HCT116 (cell line): ENCODE measurements around the gene HIPK2. TPM values are rescaled to one million over a fixed set of nuclear protein-coding genes. Genes with fewer than 3 reads are reported as not detected.

Experiments used
- ATAC-seq: fragments of 200-7000 bp; cut with Tn5 transposase; 2 replicates; pipeline ENCODE4 v1.9.1; 2020; ENCODE audit warnings: mild to moderate bottlenecking, moderate library complexity
- BruUV-seq: library from RNA; stranded (reverse); fragments of 400-500 nt; replicated peaks from 2 replicates; lab custom pipeline; 2021; lab: Mats Ljungman, UMichigan
- CTCF ChIA-PET: fragments of 300-600 bp; sonication (Branson Sonifier 250); formaldehyde crosslinking; loops from one replicate; lab custom pipeline; 2021; ENCODE audit warnings: antibody characterized with exemption; lab: Charles Lee
- POLR2A ChIA-PET: fragments of 300-600, 350-600 bp; sonication (Branson Sonifier 250); formaldehyde crosslinking; loops from one replicate; lab custom pipeline; 2021; ENCODE audit warnings: antibody characterized with exemption; lab: Charles Lee
- RAD21 ChIA-PET, 2 experiments: fragments of 300-600 bp; sonication (Branson Sonifier 250); formaldehyde crosslinking; loops; one replicate each; lab custom pipeline; 2023; ENCODE audit warnings: low total read pairs in 2 of 2; ENCODE audit not compliant: uncharacterized antibody in 2 of 2, unreplicated experiment in 2 of 2, low non-redundant PET in 1 of 2; lab: Charles Lee
- DNase-seq: peaks from one replicate; pipeline ENCODE4 v3.0.0-alpha.2; 2010; ENCODE audit warnings: low read depth, low spot score
- H2AFZ ChIP-seq: fragments of 200-600 bp; shearing (Covaris generic), sonication (generic); 2 replicates; pipeline ENCODE4 v1.6.1; 2017; ENCODE audit warnings: low read depth, mixed run types, mixed read lengths, antibody characterized with exemption, low read length; ENCODE audit not compliant: poor library complexity, severe bottlenecking
- H3K27ac ChIP-seq: 2 replicates; pipeline ENCODE4 v1.5.1; 2012; ENCODE audit warnings: low read depth, low read length
- H3K27me3 ChIP-seq: fragments of 200-600 bp; sonication (generic); 2 replicates; pipeline ENCODE4 v1.6.1; 2016; ENCODE audit warnings: mixed run types, low read length, mixed read lengths; ENCODE audit not compliant: insufficient read depth
- H3K36me3 ChIP-seq, 2 experiments: fragments of 200-500 bp in 1 of 2; fragments of 200-600 bp in 1 of 2; sonication (Bioruptor generic) in 1 of 2; sonication (generic) in 1 of 2; 2 replicates each; pipeline versions ENCODE4 v1.5.1 to v1.6.1; 2014 to 2016; ENCODE audit warnings: low read length in 2 of 2, inconsistent platforms in 1 of 2, mixed read lengths in 1 of 2, mixed run types in 1 of 2; ENCODE audit not compliant: insufficient read depth in 2 of 2, control insufficient read depth in 1 of 2
- H3K4me1 ChIP-seq, 2 experiments: fragments of 200-600 bp in 1 of 2; sonication (generic) in 1 of 2; 2 replicates each; pipeline versions ENCODE4 v1.5.1 to v1.6.1; 2012 to 2017; ENCODE audit warnings: low read length in 2 of 2, inconsistent platforms in 1 of 2, mild to moderate bottlenecking in 1 of 2, mixed read lengths in 1 of 2, mixed run types in 1 of 2, moderate library complexity in 1 of 2; ENCODE audit not compliant: insufficient read depth in 2 of 2, control insufficient read depth in 1 of 2
- H3K4me2 ChIP-seq: fragments of 200-600 bp; sonication (generic); 2 replicates; pipeline ENCODE4 v1.6.1; 2017; ENCODE audit warnings: mixed run types, low read length, mixed read lengths
- H3K4me3 ChIP-seq, 2 experiments: fragments of 200-600 bp in 1 of 2; sonication (generic) in 1 of 2; replicated peaks in 1 of 2; 2 replicates each; pipeline ENCODE4 v1.5.1; 2011 to 2016; ENCODE audit warnings: low read length in 2 of 2, control low read depth in 1 of 2, low read depth in 1 of 2, mild to moderate bottlenecking in 1 of 2, mixed read lengths in 1 of 2, mixed run types in 1 of 2
- H3K79me2 ChIP-seq: fragments of 200-600 bp; sonication (generic); 2 replicates; pipeline ENCODE4 v1.6.1; 2017; ENCODE audit warnings: mild to moderate bottlenecking, mixed run types, low read length, moderate library complexity, mixed read lengths; ENCODE audit not compliant: insufficient read depth
- H3K9ac ChIP-seq: fragments of 200-600 bp; sonication (generic); 2 replicates; pipeline ENCODE4 v1.6.1; 2016; ENCODE audit warnings: low read length, mixed read lengths
- H3K9me2 ChIP-seq: fragments of 200-600 bp; sonication (generic), shearing (Covaris generic); 2 replicates; pipeline ENCODE4 v1.6.1; 2017; ENCODE audit warnings: mixed run types, mild to moderate bottlenecking, moderate library complexity; ENCODE audit not compliant: insufficient read depth
- H3K9me3 ChIP-seq, 2 experiments: fragments of 200-500 bp in 1 of 2; fragments of 200-600 bp in 1 of 2; sonication (Bioruptor generic) in 1 of 2; sonication (generic) in 1 of 2; 2 replicates each; pipeline ENCODE4 v1.6.1; 2014 to 2017; ENCODE audit warnings: low read length in 2 of 2, mixed read lengths in 2 of 2, inconsistent platforms in 1 of 2, low read depth in 1 of 2, mild to moderate bottlenecking in 1 of 2, mixed run types in 1 of 2, moderate library complexity in 1 of 2; ENCODE audit not compliant: control insufficient read depth in 1 of 2, insufficient read depth in 1 of 2
- H4K20me1 ChIP-seq: fragments of 200-600 bp; sonication (generic), shearing (Covaris generic); 2 replicates; pipeline ENCODE4 v1.6.1; 2017; ENCODE audit warnings: mixed run types, mild to moderate bottlenecking, moderate library complexity; ENCODE audit not compliant: insufficient read depth
- CEBPB ChIP-seq: IDR thresholded peaks from 2 replicates; pipeline ENCODE4 v1.6.1; 2012; ENCODE audit warnings: low read depth
- ELF1 ChIP-seq: IDR thresholded peaks from 2 replicates; pipeline ENCODE4 v1.6.1; 2012; ENCODE audit warnings: low read depth, borderline replicate concordance
- EZH2 ChIP-seq: fragments of 200-600 bp; sonication (generic); IDR thresholded peaks from 2 replicates; pipeline ENCODE4 v1.6.1; 2017; ENCODE audit warnings: antibody characterized with exemption, mixed run types
- FOSL1 ChIP-seq: IDR thresholded peaks from 2 replicates; pipeline ENCODE4 v1.6.1; 2012; ENCODE audit warnings: low read depth
- JUND ChIP-seq: IDR thresholded peaks from 2 replicates; pipeline ENCODE4 v1.6.1; 2012
- MAX ChIP-seq: IDR thresholded peaks from 2 replicates; pipeline ENCODE4 v1.6.1; 2012
- POLR2AphosphoS5 ChIP-seq: IDR thresholded peaks from 2 replicates; pipeline ENCODE4 v1.6.1; 2011; ENCODE audit warnings: mild to moderate bottlenecking, low read depth, low read length, moderate library complexity
- SIN3A ChIP-seq: IDR thresholded peaks from 2 replicates; pipeline ENCODE4 v1.6.1; 2012; ENCODE audit warnings: low read depth
- SP1 ChIP-seq: IDR thresholded peaks from 2 replicates; pipeline ENCODE4 v1.6.1; 2012; ENCODE audit warnings: low read depth
- SRF ChIP-seq: IDR thresholded peaks from 2 replicates; pipeline ENCODE4 v1.6.1; 2012; ENCODE audit warnings: low read depth
- TCF7L2 ChIP-seq: IDR thresholded peaks from 2 replicates; pipeline ENCODE4 v1.7.0; 2011; ENCODE audit warnings: borderline replicate concordance, inconsistent platforms; ENCODE audit not compliant: insufficient read depth, insufficient read length; ENCODE audit errors: extremely low read depth
- ZNF274 ChIP-seq: fragments of 200-500 bp; sonication (Bioruptor generic); IDR thresholded peaks from 2 replicates; pipeline ENCODE4 v1.6.1; 2014; ENCODE audit warnings: mild to moderate bottlenecking, low read depth, low read length, inconsistent platforms
- intact Hi-C: fragments of 100-400 bp; cut with micrococcal nuclease; formaldehyde crosslinking; loops from 2 replicates; pipeline ENCODE4 v1.10.0; 2022
- total RNA-seq: library from RNA; stranded (reverse); gene quantifications from one replicate; pipeline ENCODE4 v1.2.1, GENCODE V29; 2021; ENCODE audit not compliant: unreplicated experiment
- TF ChIP-seq, protein P1 (sequence below): IDR thresholded peaks from 2 replicates; pipeline ENCODE4 v1.6.1; 2011; ENCODE audit warnings: mild to moderate bottlenecking, low read length, moderate library complexity; ENCODE audit not compliant: insufficient replicate concordance; ENCODE audit errors: extremely low read depth
- TF ChIP-seq, protein P2 (sequence below): IDR thresholded peaks from 2 replicates; pipeline ENCODE4 v1.6.1; 2012

HIPK2 gene
- total RNA-seq, 1 experiment from 2014 or later, result 49.5 TPM

- Histone ChIP-seq H3K9me2 (no peaks in the 10 kb centered on the region), H3K4me3 (no peak overlapping the region), H3K79me2 (no peaks in the 10 kb centered on the region), H3K9me3 (no peaks in the 10 kb centered on the region), H3K27ac (no peak overlapping the region), H3K4me2 (no peak overlapping the region), H3K9ac (no peak overlapping the region), H3K4me1 (no peaks in the 10 kb centered on the region), H2AFZ (no peak overlapping the region), H3K36me3 (peaks cover 29 to 30% of the 10 kb centered on the region in 2 experiments), H3K27me3 (no peaks in the 10 kb centered on the region), H4K20me1 (no peaks in the 10 kb centered on the region)
- CTCF ChIA-PET, result interaction anchor here (0.8 kb wide), 1 partner anchor 19 kb away, joined by 3 read pairs; no protein-coding TSS in a partner anchor
- POLR2A ChIA-PET, result no interaction called here
- intact Hi-C loops, result no loop called here
- TF ChIP-seq SIN3A (no peak), ZNF274 (no peak), CEBPB (no peak), SRF (no peak), ELF1 (no peak), MAX (no peak)
- TF ChIP-seq, protein P1, sequence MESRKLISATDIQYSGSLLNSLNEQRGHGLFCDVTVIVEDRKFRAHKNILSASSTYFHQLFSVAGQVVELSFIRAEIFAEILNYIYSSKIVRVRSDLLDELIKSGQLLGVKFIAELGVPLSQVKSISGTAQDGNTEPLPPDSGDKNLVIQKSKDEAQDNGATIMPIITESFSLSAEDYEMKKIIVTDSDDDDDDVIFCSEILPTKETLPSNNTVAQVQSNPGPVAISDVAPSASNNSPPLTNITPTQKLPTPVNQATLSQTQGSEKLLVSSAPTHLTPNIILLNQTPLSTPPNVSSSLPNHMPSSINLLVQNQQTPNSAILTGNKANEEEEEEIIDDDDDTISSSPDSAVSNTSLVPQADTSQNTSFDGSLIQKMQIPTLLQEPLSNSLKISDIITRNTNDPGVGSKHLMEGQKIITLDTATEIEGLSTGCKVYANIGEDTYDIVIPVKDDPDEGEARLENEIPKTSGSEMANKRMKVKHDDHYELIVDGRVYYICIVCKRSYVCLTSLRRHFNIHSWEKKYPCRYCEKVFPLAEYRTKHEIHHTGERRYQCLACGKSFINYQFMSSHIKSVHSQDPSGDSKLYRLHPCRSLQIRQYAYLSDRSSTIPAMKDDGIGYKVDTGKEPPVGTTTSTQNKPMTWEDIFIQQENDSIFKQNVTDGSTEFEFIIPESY, result no peak
- DNase-seq (no peak), ATAC-seq (no peak)
- RAD21 ChIA-PET, result no interaction called here
- no TSS peak for BruUV-seq
Measured at GRCh38 chr7:139598642-139599041, 179.2 kb downstream of the HIPK2 start.

DNA sequence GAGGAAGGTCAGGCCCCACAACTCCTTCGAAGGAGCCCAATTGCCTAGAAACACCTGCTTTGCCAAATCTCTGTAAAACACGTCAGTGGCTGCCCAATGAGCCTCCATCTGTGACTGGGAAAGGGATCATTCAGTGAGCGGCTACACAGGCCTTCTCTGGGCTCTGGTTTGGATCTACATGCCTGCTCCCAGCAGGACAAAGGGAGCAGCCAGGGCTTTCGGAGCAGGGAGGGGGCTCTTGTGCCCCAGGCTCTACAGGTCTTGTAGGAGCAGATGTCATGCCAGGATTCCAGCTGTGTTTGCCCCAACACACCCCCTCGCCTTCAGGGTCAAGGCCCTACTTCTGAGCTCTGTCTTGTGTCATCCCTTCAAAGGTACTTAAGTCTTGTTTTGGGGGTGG is 180.8 kb downstream of the HIPK2 start:
- H3K9ac ChIP-seq, result no peak overlapping the region
- no peak overlapping the region for H3K4me3 ChIP-seq
- no peaks in the 10 kb centered on the region for H3K4me1 ChIP-seq
- ATAC-seq, result no peak
- no peaks in the 10 kb centered on the region for H3K9me3 ChIP-seq
- TF ChIP-seq TCF7L2 (no peak), JUND (no peak), FOSL1 (no peak), POLR2AphosphoS5 (no peak), EZH2 (no peak), SP1 (no peak)
- TF ChIP-seq, protein P2, sequence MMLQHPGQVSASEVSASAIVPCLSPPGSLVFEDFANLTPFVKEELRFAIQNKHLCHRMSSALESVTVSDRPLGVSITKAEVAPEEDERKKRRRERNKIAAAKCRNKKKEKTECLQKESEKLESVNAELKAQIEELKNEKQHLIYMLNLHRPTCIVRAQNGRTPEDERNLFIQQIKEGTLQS, result no peak
- H4K20me1 ChIP-seq, result no peaks in the 10 kb centered on the region
- no peak overlapping the region for H3K27ac ChIP-seq
- H3K27me3 ChIP-seq, result no peaks in the 10 kb centered on the region
- H2AFZ ChIP-seq, result no peak overlapping the region
- no peak overlapping the region for H3K4me2 ChIP-seq
- BruUV-seq, result no TSS peak
- RAD21 ChIA-PET, result no interaction called here
- CTCF ChIA-PET, result no interaction called here
- DNase-seq, result no peak
- H3K36me3 ChIP-seq, result peaks cover 28 to 33% of the 10 kb centered on the region in 2 experiments
- POLR2A ChIA-PET, result no interaction called here
- H3K79me2 ChIP-seq, result no peaks in the 10 kb centered on the region
- no peaks in the 10 kb centered on the region for H3K9me2 ChIP-seq
- intact Hi-C loops, result no loop called here
